Hepatocyte (in vitro differentiated cells): ENCODE measurements around the gene COL19A1.

Experiments used
- CTCF ChIP-seq: fragments of 200-600 bp; sonication (generic); IDR thresholded peaks from 2 replicates; pipeline ENCODE4 v1.5.1; 2016; ENCODE audit warnings: antibody characterized with exemption, mild to moderate bottlenecking; ENCODE audit not compliant: poor library complexity
- EZH2 ChIP-seq: fragments of 200-600 bp; sonication (generic); IDR thresholded peaks from 2 replicates; pipeline ENCODE4 v1.6.1; 2016; ENCODE audit warnings: antibody characterized with exemption, mild to moderate bottlenecking, borderline replicate concordance

- TF ChIP-seq CTCF, result no peak
- no peak for TF ChIP-seq EZH2
Measured at GRCh38 chr6:70134542-70134941, 268.2 kb downstream of the COL19A1 start.
